ENCODE results near the gene PRDM15. TPM values are rescaled to one million over a fixed set of nuclear protein-coding genes. Genes with fewer than 3 reads are reported as not detected.

Gene PRDM15
- total RNA-seq, 2 experiments from 2014 or later, result 10.4 to 12.0 TPM

- no peaks in the 10 kb centered on the region for H3K9me3 Mint-ChIP-seq
- DNase-seq (no peak), ATAC-seq (ENCODE audit: poor library complexity) (no peak)
- H3K27ac Mint-ChIP-seq, result no peak overlapping the region
- Histone ChIP-seq H3K27me3 (ENCODE audit: control insufficient read depth in 1 of 2, insufficient read depth in 2 of 2, low read length in 2 of 2) (no peaks in the 10 kb centered on the region), H3K9me3 (ENCODE audit: control insufficient read depth in 1 of 2, insufficient read depth in 1 of 2, low read length in 2 of 2) (no peaks in the 10 kb centered on the region), H3K4me1 (ENCODE audit: insufficient read depth, low read length) (peaks cover 17% of the 10 kb centered on the region), H3K27ac (ENCODE audit: low read depth in 1 of 2, low read length in 2 of 2) (no peak overlapping the region), H3K4me3 (ENCODE audit: low read length) (no peak overlapping the region), H3K36me3 (ENCODE audit: insufficient read depth, low read length) (peaks cover 2% of the 10 kb centered on the region)
- no peak for TF ChIP-seq CTCF (IDR thresholded peaks at IDR 0.05)
- intact Hi-C loops (cut with DNase I, micrococcal nuclease), result no loop called here
- no peaks in the 10 kb centered on the region for H3K27me3 Mint-ChIP-seq
- H3K4me3 Mint-ChIP-seq, result no peak overlapping the region
- peaks cover 19% of the 10 kb centered on the region for H3K4me1 Mint-ChIP-seq (ENCODE audit: low read depth)
- POLR2A ChIA-PET, result no interaction called here
- CTCF ChIA-PET, result interaction anchor here (0.6 kb wide), 1 partner anchor 10 kb away, joined by 4 read pairs; no protein-coding TSS in a partner anchor
- H3K36me3 Mint-ChIP-seq (ENCODE audit: low read depth), result no peaks in the 10 kb centered on the region
Observed at GRCh38 chr21:41894511-41894910, 15.4 kb upstream of the PRDM15 start.

- no peaks in the 10 kb centered on the region for H3K36me3 Mint-ChIP-seq (ENCODE audit: low read depth)
- intact Hi-C loops (cut with DNase I, micrococcal nuclease), result no loop called here
- ChIA-PET CTCF (no interaction called here), POLR2A (no interaction called here)
- Histone ChIP-seq H3K4me1 (ENCODE audit: insufficient read depth, low read length) (peaks cover 9% of the 10 kb centered on the region), H3K9me3 (ENCODE audit: control insufficient read depth in 1 of 2, insufficient read depth in 1 of 2, low read length in 2 of 2) (no peaks in the 10 kb centered on the region), H3K36me3 (ENCODE audit: insufficient read depth, low read length) (peaks cover 2% of the 10 kb centered on the region), H3K27ac (ENCODE audit: low read depth in 1 of 2, low read length in 2 of 2) (no peak overlapping the region), H3K27me3 (ENCODE audit: control insufficient read depth in 1 of 2, insufficient read depth in 2 of 2, low read length in 2 of 2) (no peaks in the 10 kb centered on the region), H3K4me3 (ENCODE audit: low read length) (no peak overlapping the region)
- no peak for TF ChIP-seq CTCF (IDR thresholded peaks at IDR 0.05)
- H3K27ac Mint-ChIP-seq, result no peak overlapping the region
- ATAC-seq (ENCODE audit: poor library complexity) (no peak), DNase-seq (no peak)
- H3K9me3 Mint-ChIP-seq, result no peaks in the 10 kb centered on the region
- H3K4me1 Mint-ChIP-seq (ENCODE audit: low read depth), result peaks cover 8% of the 10 kb centered on the region
- no peak overlapping the region for H3K4me3 Mint-ChIP-seq
- H3K27me3 Mint-ChIP-seq, result no peaks in the 10 kb centered on the region
Observed at GRCh38 chr21:41892726-41893125, 13.6 kb upstream of the PRDM15 start.

GRCh38 chr21:41891132-41891531 is 12.0 kb upstream of the PRDM15 start:
- Mint-ChIP-seq H3K27me3 (no peaks in the 10 kb centered on the region), H3K36me3 (ENCODE audit: low read depth) (no peaks in the 10 kb centered on the region), H3K9me3 (no peaks in the 10 kb centered on the region), H3K4me3 (no peak overlapping the region), H3K4me1 (ENCODE audit: low read depth) (peaks cover 6% of the 10 kb centered on the region), H3K27ac (no peak overlapping the region)
- ATAC-seq (ENCODE audit: poor library complexity) (no peak), DNase-seq (no peak)
- Histone ChIP-seq H3K27me3 (ENCODE audit: control insufficient read depth in 1 of 2, insufficient read depth in 2 of 2, low read length in 2 of 2) (no peaks in the 10 kb centered on the region), H3K4me1 (ENCODE audit: insufficient read depth, low read length) (peaks cover 6% of the 10 kb centered on the region), H3K36me3 (ENCODE audit: insufficient read depth, low read length) (peaks cover 2% of the 10 kb centered on the region), H3K9me3 (ENCODE audit: control insufficient read depth in 1 of 2, insufficient read depth in 1 of 2, low read length in 2 of 2) (no peaks in the 10 kb centered on the region), H3K27ac (ENCODE audit: low read depth in 1 of 2, low read length in 2 of 2) (no peak overlapping the region), H3K4me3 (ENCODE audit: low read length) (no peak overlapping the region)
- POLR2A ChIA-PET, result no interaction called here
- TF ChIP-seq CTCF (IDR thresholded peaks at IDR 0.05), result no peak
- intact Hi-C loops (cut with DNase I, micrococcal nuclease), result no loop called here
- CTCF ChIA-PET, result no interaction called here
